Measurements from ENCODE around the gene NUP62.

DNA sequence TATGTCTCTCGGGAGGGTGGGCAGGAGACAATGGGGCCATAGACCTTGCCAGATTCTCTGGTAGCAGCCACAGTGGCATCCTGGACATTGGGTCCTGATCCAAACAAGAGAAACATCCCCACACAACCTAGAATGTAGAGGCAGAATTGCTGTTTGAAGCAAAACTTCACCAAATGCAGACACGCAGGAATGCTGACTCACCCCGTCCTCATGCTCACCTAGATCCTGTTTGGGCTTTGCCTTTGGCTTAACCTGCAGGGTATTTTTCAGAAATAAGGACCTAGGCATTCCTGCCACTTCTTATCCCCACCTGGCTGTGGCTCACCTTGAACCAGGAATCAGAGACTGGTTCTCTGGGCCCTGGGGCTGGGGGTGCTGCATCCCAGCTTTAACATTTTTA is 44.5 kb downstream of the NUP62 start:
- no peak for TF ChIP-seq RAD21 (IDR thresholded peaks at IDR 0.05; ENCODE audit: low read depth)
- TF ChIP-seq, protein P1, sequence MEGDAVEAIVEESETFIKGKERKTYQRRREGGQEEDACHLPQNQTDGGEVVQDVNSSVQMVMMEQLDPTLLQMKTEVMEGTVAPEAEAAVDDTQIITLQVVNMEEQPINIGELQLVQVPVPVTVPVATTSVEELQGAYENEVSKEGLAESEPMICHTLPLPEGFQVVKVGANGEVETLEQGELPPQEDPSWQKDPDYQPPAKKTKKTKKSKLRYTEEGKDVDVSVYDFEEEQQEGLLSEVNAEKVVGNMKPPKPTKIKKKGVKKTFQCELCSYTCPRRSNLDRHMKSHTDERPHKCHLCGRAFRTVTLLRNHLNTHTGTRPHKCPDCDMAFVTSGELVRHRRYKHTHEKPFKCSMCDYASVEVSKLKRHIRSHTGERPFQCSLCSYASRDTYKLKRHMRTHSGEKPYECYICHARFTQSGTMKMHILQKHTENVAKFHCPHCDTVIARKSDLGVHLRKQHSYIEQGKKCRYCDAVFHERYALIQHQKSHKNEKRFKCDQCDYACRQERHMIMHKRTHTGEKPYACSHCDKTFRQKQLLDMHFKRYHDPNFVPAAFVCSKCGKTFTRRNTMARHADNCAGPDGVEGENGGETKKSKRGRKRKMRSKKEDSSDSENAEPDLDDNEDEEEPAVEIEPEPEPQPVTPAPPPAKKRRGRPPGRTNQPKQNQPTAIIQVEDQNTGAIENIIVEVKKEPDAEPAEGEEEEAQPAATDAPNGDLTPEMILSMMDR (IDR thresholded peaks at IDR 0.05 in 2 of 3, conservative IDR thresholded peaks at IDR 0.05 in 1 of 3; ENCODE audit: borderline replicate concordance in 1 of 3, insufficient read depth in 1 of 3, low read depth in 2 of 3, low read length in 2 of 3): no peak
- TF ChIP-seq SIN3A (IDR thresholded peaks at IDR 0.05; ENCODE audit: low read depth): no peak
- no peak for TF ChIP-seq TCF7L2 (IDR thresholded peaks at IDR 0.05; ENCODE audit: borderline replicate concordance, extremely low read depth, insufficient read depth, insufficient read length)
- TF ChIP-seq POLR2AphosphoS5 (IDR thresholded peaks at IDR 0.05; ENCODE audit: low read depth, low read length): no peak
- TF ChIP-seq EZH2 (IDR thresholded peaks at IDR 0.05): no peak
- TF ChIP-seq, protein P2, sequence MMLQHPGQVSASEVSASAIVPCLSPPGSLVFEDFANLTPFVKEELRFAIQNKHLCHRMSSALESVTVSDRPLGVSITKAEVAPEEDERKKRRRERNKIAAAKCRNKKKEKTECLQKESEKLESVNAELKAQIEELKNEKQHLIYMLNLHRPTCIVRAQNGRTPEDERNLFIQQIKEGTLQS (IDR thresholded peaks at IDR 0.05): no peak
- no peak for TF ChIP-seq EZH2phosphoT487 (IDR thresholded peaks at IDR 0.05; ENCODE audit: borderline replicate concordance)
- TF ChIP-seq, protein P3, sequence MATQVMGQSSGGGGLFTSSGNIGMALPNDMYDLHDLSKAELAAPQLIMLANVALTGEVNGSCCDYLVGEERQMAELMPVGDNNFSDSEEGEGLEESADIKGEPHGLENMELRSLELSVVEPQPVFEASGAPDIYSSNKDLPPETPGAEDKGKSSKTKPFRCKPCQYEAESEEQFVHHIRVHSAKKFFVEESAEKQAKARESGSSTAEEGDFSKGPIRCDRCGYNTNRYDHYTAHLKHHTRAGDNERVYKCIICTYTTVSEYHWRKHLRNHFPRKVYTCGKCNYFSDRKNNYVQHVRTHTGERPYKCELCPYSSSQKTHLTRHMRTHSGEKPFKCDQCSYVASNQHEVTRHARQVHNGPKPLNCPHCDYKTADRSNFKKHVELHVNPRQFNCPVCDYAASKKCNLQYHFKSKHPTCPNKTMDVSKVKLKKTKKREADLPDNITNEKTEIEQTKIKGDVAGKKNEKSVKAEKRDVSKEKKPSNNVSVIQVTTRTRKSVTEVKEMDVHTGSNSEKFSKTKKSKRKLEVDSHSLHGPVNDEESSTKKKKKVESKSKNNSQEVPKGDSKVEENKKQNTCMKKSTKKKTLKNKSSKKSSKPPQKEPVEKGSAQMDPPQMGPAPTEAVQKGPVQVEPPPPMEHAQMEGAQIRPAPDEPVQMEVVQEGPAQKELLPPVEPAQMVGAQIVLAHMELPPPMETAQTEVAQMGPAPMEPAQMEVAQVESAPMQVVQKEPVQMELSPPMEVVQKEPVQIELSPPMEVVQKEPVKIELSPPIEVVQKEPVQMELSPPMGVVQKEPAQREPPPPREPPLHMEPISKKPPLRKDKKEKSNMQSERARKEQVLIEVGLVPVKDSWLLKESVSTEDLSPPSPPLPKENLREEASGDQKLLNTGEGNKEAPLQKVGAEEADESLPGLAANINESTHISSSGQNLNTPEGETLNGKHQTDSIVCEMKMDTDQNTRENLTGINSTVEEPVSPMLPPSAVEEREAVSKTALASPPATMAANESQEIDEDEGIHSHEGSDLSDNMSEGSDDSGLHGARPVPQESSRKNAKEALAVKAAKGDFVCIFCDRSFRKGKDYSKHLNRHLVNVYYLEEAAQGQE (IDR thresholded peaks at IDR 0.05; ENCODE audit: low read depth): no peak
- TF ChIP-seq ELF1 (IDR thresholded peaks at IDR 0.05; ENCODE audit: borderline replicate concordance, low read depth): no peak
- TF ChIP-seq, protein P4, sequence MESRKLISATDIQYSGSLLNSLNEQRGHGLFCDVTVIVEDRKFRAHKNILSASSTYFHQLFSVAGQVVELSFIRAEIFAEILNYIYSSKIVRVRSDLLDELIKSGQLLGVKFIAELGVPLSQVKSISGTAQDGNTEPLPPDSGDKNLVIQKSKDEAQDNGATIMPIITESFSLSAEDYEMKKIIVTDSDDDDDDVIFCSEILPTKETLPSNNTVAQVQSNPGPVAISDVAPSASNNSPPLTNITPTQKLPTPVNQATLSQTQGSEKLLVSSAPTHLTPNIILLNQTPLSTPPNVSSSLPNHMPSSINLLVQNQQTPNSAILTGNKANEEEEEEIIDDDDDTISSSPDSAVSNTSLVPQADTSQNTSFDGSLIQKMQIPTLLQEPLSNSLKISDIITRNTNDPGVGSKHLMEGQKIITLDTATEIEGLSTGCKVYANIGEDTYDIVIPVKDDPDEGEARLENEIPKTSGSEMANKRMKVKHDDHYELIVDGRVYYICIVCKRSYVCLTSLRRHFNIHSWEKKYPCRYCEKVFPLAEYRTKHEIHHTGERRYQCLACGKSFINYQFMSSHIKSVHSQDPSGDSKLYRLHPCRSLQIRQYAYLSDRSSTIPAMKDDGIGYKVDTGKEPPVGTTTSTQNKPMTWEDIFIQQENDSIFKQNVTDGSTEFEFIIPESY (IDR thresholded peaks at IDR 0.05; ENCODE audit: extremely low read depth, insufficient replicate concordance, low read length): no peak
- no peak for TF ChIP-seq ZNF274 (IDR thresholded peaks at IDR 0.05; ENCODE audit: low read depth, low read length)
- no peak for TF ChIP-seq YY1 (IDR thresholded peaks at IDR 0.05; ENCODE audit: extremely low read depth, insufficient replicate concordance, low read depth, low read length)
- no peak for TF ChIP-seq ZFX (IDR thresholded peaks at IDR 0.05)
